Posterior vena cava (tissue), 2 donors: Measurements from ENCODE around the gene NR2F2. TPM values are rescaled to one million over a fixed set of nuclear protein-coding genes. Genes with fewer than 3 reads are reported as not detected.

Experiments used
- DNase-seq: peaks from one replicate; pipeline ENCODE4 v3.0.0-alpha.2; 2020; ENCODE audit warnings: low spot score
- intact Hi-C, 2 donors: fragments of 100-400 bp; cut with DNase I; formaldehyde crosslinking; loops; one replicate each; pipeline versions ENCODE4 v1.14.1 to v1.14.2; 2022 to 2023
- total RNA-seq, 2 donors: library from RNA; stranded (reverse); fragmentation: NEBNext Ultra II Directional; extraction: Animal tissue kit (Norgen Biotek cat#: 25700); gene quantifications; one replicate each; pipeline ENCODE4 v1.2.1, GENCODE V29; 2021
- donor health status: DM: yes; HTN: yes; CAD: no.
- donor health status: DM: yes; HTN: yes; CAD: no.

Gene NR2F2
- total RNA-seq, 2 donors from 2014 or later, result 208 to 213 TPM

GRCh38 chr15:96348112-96349027 is 17.9 kb downstream of the NR2F2 start:
- no peak for DNase-seq
- intact Hi-C loops, result loop anchor here (10.0 kb wide), 3 partner anchors 734 to 1174 kb away; no protein-coding TSS in a partner anchor

GRCh38 chr15:96349034-96349856 is 18.7 kb downstream of the NR2F2 start:
- intact Hi-C loops, result loop anchor here (10.0 kb wide), 3 partner anchors 734 to 1174 kb away; no protein-coding TSS in a partner anchor

GRCh38 chr15:96349857-96350720 is 19.6 kb downstream of the NR2F2 start:
- intact Hi-C loops, result loop anchor here (2.0 to 10.0 kb wide), 6 partner anchors 735 to 1675 kb away; no protein-coding TSS in a partner anchor
- no peak for DNase-seq

More at GRCh38 chr15:96349034-96349856, 18.7 kb downstream of the NR2F2 start:
- DNase-seq, result no peak

- intact Hi-C loops, result loop anchor here (2.0 to 10.0 kb wide), 3 partner anchors 884 to 1676 kb away; no protein-coding TSS in a partner anchor
- no peak for DNase-seq
These were observed 20.6 kb downstream of the NR2F2 start for GRCh38 chr15:96350934-96351724.

GRCh38 chr15:96351761-96352603 is 21.5 kb downstream of the NR2F2 start:
- intact Hi-C loops, result loop anchor here (2.0 to 10.0 kb wide), 3 partner anchors 883 to 1677 kb away; no protein-coding TSS in a partner anchor
- no peak for DNase-seq

- intact Hi-C loops, result loop anchor here (1.0 to 10.0 kb wide), 3 partner anchors 882 to 1678 kb away; no protein-coding TSS in a partner anchor
- no peak for DNase-seq
These were observed 22.3 kb downstream of the NR2F2 start for GRCh38 chr15:96352604-96353405.

GRCh38 chr15:96353416-96353929 is 23.0 kb downstream of the NR2F2 start:
- intact Hi-C loops, result loop anchor here (1.0 to 10.0 kb wide), 3 partner anchors 881 to 1679 kb away; no protein-coding TSS in a partner anchor

GRCh38 chr15:96353930-96354730 is 23.6 kb downstream of the NR2F2 start:
- intact Hi-C loops, result loop anchor here (1.0 to 10.0 kb wide), 3 partner anchors 881 to 1679 kb away; no protein-coding TSS in a partner anchor
- DNase-seq, result no peak

More at GRCh38 chr15:96353416-96353929, 23.0 kb downstream of the NR2F2 start:
- no peak for DNase-seq

- intact Hi-C loops, result loop anchor here (10.0 kb wide), 2 partner anchors 880 to 1680 kb away; no protein-coding TSS in a partner anchor
- DNase-seq, result no peak
These were observed 24.4 kb downstream of the NR2F2 start for GRCh38 chr15:96354731-96355567.

- no peak for DNase-seq
- intact Hi-C loops, result loop anchor here (10.0 kb wide), 2 partner anchors 879 to 1681 kb away; no protein-coding TSS in a partner anchor
These were observed 25.2 kb downstream of the NR2F2 start for GRCh38 chr15:96355568-96356187.

- DNase-seq, result peak; percentile 93
- intact Hi-C loops, result loop anchor here (10.0 kb wide), 2 partner anchors 878 to 1682 kb away; no protein-coding TSS in a partner anchor
These were observed 26.3 kb downstream of the NR2F2 start for GRCh38 chr15:96356494-96357455.
